ENCODE measurements around the gene XCL1. TPM values are rescaled to one million over a fixed set of nuclear protein-coding genes. Genes with fewer than 3 reads are reported as not detected.

The XCL1 gene
- total and polyA plus RNA-seq, 2 donors (not counting 1 experiment from before 2014, with no cell fraction given): not detected

DNA sequence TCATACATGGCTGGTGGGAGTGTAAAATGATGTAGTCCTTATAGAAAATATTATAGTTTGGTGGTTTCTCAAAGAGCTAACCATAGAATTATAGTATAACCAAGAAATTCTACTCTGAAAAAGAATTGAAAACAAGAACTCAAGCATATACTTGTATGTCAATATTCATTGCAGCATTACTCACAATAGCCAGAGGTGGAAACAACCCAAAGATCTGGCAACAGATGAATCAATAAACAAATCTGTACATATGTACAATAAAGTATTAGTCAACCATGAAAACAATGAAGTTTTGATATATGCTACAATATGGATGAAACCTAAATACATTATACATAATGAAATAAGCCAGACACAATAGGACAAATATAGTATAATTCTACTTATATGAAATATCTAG lies 29.7 kb downstream of the XCL1 start:
- Histone ChIP-seq H3K9me3 (ENCODE audit: control insufficient read depth, insufficient read depth, low read depth, low read length) (no peaks in the 10 kb centered on the region), H3K79me2 (ENCODE audit: control insufficient read depth, insufficient read depth, low read length) (no peaks in the 10 kb centered on the region), H3K27ac (ENCODE audit: insufficient read depth, low read length) (no peak overlapping the region), H3K4me1 (ENCODE audit: control insufficient read depth, extremely low read depth, insufficient read depth, low read length) (no peaks in the 10 kb centered on the region), H4K20me1 (ENCODE audit: control insufficient read depth, extremely low read depth, insufficient read depth, low read length) (no peaks in the 10 kb centered on the region), H3K9ac (ENCODE audit: insufficient read depth, low read length) (no peak overlapping the region), H3K4me2 (ENCODE audit: extremely low read depth, insufficient read depth, low read length) (no peak overlapping the region), H3K36me3 (ENCODE audit: control insufficient read depth, insufficient read depth, low read length) (no peaks in the 10 kb centered on the region), H3K4me3 (replicated peaks in 1 of 4; ENCODE audit: control extremely low read depth in 1 of 4, insufficient read depth in 1 of 4, low read depth in 3 of 4, low read length in 4 of 4) (no peak overlapping the region), H2AFZ (ENCODE audit: low read length) (no peak overlapping the region), H3K27me3 (ENCODE audit: control insufficient read depth, insufficient read depth, low read length) (no peaks in the 10 kb centered on the region)
- no peak for TF ChIP-seq EZH2 (IDR thresholded peaks at IDR 0.05; ENCODE audit: low read length, missing control alignments)
- TF ChIP-seq, protein P1, sequence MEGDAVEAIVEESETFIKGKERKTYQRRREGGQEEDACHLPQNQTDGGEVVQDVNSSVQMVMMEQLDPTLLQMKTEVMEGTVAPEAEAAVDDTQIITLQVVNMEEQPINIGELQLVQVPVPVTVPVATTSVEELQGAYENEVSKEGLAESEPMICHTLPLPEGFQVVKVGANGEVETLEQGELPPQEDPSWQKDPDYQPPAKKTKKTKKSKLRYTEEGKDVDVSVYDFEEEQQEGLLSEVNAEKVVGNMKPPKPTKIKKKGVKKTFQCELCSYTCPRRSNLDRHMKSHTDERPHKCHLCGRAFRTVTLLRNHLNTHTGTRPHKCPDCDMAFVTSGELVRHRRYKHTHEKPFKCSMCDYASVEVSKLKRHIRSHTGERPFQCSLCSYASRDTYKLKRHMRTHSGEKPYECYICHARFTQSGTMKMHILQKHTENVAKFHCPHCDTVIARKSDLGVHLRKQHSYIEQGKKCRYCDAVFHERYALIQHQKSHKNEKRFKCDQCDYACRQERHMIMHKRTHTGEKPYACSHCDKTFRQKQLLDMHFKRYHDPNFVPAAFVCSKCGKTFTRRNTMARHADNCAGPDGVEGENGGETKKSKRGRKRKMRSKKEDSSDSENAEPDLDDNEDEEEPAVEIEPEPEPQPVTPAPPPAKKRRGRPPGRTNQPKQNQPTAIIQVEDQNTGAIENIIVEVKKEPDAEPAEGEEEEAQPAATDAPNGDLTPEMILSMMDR (conservative IDR thresholded peaks at IDR 0.05 in 1 of 2, IDR thresholded peaks at IDR 0.05 in 1 of 2; ENCODE audit: low read depth in 1 of 2, low read length in 2 of 2): no peak
- DNase-seq (ENCODE audit: low read depth in 2 of 2): no peak

GRCh38 chr1:168607872-168608428 lies 31.5 kb downstream of the XCL1 start:
- no peak for DNase-seq (ENCODE audit: low read depth in 2 of 2)
- Histone ChIP-seq H3K9ac (ENCODE audit: insufficient read depth, low read length) (no peak overlapping the region), H3K4me1 (ENCODE audit: control insufficient read depth, extremely low read depth, insufficient read depth, low read length) (no peaks in the 10 kb centered on the region), H3K79me2 (ENCODE audit: control insufficient read depth, insufficient read depth, low read length) (no peaks in the 10 kb centered on the region), H3K27me3 (ENCODE audit: control insufficient read depth, insufficient read depth, low read length) (no peaks in the 10 kb centered on the region), H3K36me3 (ENCODE audit: control insufficient read depth, insufficient read depth, low read length) (no peaks in the 10 kb centered on the region), H2AFZ (ENCODE audit: low read length) (no peak overlapping the region), H3K4me3 (replicated peaks in 1 of 4; ENCODE audit: control extremely low read depth in 1 of 4, insufficient read depth in 1 of 4, low read depth in 3 of 4, low read length in 4 of 4) (no peak overlapping the region), H3K9me3 (ENCODE audit: control insufficient read depth, insufficient read depth, low read depth, low read length) (no peaks in the 10 kb centered on the region), H4K20me1 (ENCODE audit: control insufficient read depth, extremely low read depth, insufficient read depth, low read length) (no peaks in the 10 kb centered on the region), H3K4me2 (ENCODE audit: extremely low read depth, insufficient read depth, low read length) (no peak overlapping the region), H3K27ac (ENCODE audit: insufficient read depth, low read length) (no peak overlapping the region)
- TF ChIP-seq EZH2 (IDR thresholded peaks at IDR 0.05; ENCODE audit: low read length, missing control alignments): no peak
- TF ChIP-seq, protein P1 (conservative IDR thresholded peaks at IDR 0.05 in 1 of 2, IDR thresholded peaks at IDR 0.05 in 1 of 2; ENCODE audit: low read depth in 1 of 2, low read length in 2 of 2): no peak

DNA sequence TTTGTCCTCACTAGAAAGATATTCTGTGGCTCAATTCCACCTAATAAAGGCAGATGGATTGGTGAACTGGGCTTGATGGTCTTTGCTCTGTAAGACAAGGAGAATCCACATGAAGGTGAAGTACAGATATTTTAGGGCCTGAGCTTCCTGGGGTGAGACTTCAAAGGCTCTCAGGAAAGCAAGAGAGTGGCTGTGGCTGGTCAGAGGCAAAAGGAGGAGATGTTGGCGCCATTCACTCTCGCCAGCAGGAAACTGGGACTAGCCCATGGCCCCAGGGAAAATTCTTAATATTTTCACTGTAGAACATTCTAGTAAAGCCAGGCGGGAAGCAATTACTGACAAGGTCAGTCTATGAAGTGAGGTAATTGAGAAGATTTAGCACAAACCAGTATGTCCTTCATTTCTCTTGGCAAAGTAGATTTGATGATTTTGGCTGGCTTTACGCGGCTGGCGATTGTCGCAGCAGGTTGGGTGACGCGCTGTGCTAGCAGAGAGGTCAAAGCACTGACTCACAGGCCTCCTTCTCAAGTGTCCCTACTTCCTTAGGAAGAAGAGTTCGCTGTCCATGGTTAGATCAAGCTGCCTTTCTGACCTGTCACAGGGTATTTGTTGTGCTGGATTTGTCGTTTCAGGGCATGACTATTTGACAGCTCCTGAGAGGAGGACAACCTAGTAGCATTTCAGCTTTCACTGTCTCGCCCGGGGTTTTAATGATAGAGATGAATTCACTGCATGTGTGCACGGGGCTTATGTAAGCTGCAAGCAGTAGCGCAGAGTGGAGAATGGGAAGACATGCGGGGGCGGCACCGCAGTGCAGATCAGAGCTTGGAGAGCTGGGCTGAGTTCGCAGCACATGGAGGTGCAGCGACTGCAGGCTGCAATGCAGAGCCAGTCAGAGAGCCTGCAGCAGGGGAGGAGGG lies 32.7 kb downstream of the XCL1 start:
- H2AFZ ChIP-seq (ENCODE audit: low read length): no peak overlapping the region
- TF ChIP-seq EZH2 (IDR thresholded peaks at IDR 0.05; ENCODE audit: low read length, missing control alignments): no peak
- TF ChIP-seq, protein P1 (conservative IDR thresholded peaks at IDR 0.05 in 1 of 2, IDR thresholded peaks at IDR 0.05 in 1 of 2; ENCODE audit: low read depth in 1 of 2, low read length in 2 of 2): no peak
- no peak overlapping the region for H3K27ac ChIP-seq (ENCODE audit: insufficient read depth, low read length)
- H4K20me1 ChIP-seq (ENCODE audit: control insufficient read depth, extremely low read depth, insufficient read depth, low read length): no peaks in the 10 kb centered on the region
- no peaks in the 10 kb centered on the region for H3K36me3 ChIP-seq (ENCODE audit: control insufficient read depth, insufficient read depth, low read length)
- H3K4me2 ChIP-seq (ENCODE audit: extremely low read depth, insufficient read depth, low read length): no peak overlapping the region
- no peak overlapping the region for H3K4me3 ChIP-seq (replicated peaks in 1 of 4; ENCODE audit: control extremely low read depth in 1 of 4, insufficient read depth in 1 of 4, low read depth in 3 of 4, low read length in 4 of 4)
- H3K9me3 ChIP-seq (ENCODE audit: control insufficient read depth, insufficient read depth, low read depth, low read length): no peaks in the 10 kb centered on the region
- H3K4me1 ChIP-seq (ENCODE audit: control insufficient read depth, extremely low read depth, insufficient read depth, low read length): no peaks in the 10 kb centered on the region
- no peaks in the 10 kb centered on the region for H3K27me3 ChIP-seq (ENCODE audit: control insufficient read depth, insufficient read depth, low read length)
- peak; percentile 21 to 72 for DNase-seq (ENCODE audit: low read depth in 2 of 2)
- no peak overlapping the region for H3K9ac ChIP-seq (ENCODE audit: insufficient read depth, low read length)
- H3K79me2 ChIP-seq (ENCODE audit: control insufficient read depth, insufficient read depth, low read length): no peaks in the 10 kb centered on the region

All from fibroblast of lung (primary cell).